Left renal cortex interstitium (tissue), 4 donors: ENCODE data around the gene OTX1. TPM values are rescaled to one million over a fixed set of nuclear protein-coding genes. Genes with fewer than 3 reads are reported as not detected.

Experiments used
- DNase-seq, 4 donors: peaks; one replicate each; pipeline ENCODE4 v3.0.0-alpha.2; 2013; ENCODE audit warnings: low read depth in 4 of 4, low spot score in 2 of 4, missing footprints in 1 of 4
- polyA plus RNA-seq, 4 donors: library from polyadenylated mRNA; unstranded; fragments of 120-200 nt; gene quantifications; one replicate each; pipeline ENCODE4 v1.2.1, GENCODE V29; 2013; ENCODE audit not compliant: insufficient read length in 4 of 4

The OTX1 gene
- polyA plus RNA-seq, 4 donors = not detected

- DNase-seq = no peak
Measured at GRCh38 chr2:63046961-63047320, 3.7 kb upstream of the OTX1 start.

GRCh38 chr2:63047321-63048279 is 3.0 kb upstream of the OTX1 start:
- DNase-seq = no peak

GRCh38 chr2:63048367-63049171 is 2.1 kb upstream of the OTX1 start:
- no peak for DNase-seq

GRCh38 chr2:63049211-63049969 is 1.2 kb upstream of the OTX1 start:
- DNase-seq = no peak

- DNase-seq = no peak
Measured at GRCh38 chr2:63049970-63050333, 678 bp upstream of the OTX1 start.

DNA sequence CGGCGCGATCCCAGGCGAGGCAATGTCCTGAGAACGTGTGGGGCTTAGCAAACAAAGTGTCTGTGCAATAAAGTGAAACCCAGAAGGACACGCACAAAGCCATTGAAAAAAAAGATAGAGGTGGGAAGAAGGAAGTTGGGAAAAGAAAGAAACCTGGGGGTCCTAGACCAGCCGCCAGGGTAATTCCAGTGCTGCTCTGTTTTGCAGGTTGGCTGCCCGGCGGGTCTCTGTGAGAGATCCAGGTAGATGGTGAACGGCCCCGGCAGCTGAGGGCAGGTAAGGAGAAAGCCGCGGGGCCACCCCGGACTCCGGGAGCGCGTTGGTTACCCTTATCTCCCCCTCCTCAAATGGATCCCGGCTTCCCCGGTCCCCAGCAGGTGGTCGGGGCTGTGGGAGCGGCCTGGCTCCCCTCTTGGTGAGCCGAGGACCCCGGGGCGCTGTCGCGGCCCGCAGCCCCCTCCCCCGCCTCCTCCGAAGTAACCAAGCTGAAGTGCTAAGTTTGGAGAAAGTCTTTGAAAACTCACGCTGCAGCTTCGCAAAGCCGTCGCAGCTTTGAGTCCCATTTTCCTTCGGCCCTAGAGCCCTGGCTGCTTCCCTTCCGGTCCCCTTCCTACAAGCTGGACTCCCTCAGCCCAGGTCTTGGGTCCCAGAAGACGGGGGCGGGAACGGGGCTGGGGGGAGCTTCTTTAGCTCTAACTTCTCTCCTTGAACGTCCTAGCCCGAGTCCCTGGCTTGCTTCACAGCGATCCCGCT is 588 bp downstream of the OTX1 start:
- no peak for DNase-seq

DNA sequence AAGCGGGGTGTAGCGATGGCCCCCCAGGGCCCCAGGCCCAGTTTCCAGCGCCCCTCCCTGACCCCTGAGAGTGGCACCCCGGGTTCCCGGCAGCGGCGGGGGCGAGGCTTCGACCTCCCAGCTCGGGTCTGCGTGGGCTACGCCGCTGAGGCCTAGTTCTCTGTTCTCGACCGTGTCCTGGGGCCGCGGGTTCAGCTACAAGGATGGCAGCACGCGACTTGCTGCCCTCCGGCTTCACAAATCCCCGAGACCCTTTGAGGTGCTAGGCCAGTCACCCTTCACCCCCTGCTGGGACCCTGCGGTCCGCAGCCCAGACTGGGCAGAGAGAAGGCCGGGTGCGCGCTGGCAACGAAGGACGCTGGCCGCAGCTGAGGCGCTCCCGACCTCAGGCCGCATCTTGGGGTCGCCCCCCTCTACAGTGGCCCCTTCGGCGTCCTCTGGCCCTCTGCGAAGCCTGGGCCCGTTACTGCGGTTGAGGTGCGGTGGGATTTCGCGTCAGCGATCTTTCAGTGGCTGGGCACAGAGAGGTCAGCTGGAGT is 1.2 kb downstream of the OTX1 start:
- no peak for DNase-seq

DNA sequence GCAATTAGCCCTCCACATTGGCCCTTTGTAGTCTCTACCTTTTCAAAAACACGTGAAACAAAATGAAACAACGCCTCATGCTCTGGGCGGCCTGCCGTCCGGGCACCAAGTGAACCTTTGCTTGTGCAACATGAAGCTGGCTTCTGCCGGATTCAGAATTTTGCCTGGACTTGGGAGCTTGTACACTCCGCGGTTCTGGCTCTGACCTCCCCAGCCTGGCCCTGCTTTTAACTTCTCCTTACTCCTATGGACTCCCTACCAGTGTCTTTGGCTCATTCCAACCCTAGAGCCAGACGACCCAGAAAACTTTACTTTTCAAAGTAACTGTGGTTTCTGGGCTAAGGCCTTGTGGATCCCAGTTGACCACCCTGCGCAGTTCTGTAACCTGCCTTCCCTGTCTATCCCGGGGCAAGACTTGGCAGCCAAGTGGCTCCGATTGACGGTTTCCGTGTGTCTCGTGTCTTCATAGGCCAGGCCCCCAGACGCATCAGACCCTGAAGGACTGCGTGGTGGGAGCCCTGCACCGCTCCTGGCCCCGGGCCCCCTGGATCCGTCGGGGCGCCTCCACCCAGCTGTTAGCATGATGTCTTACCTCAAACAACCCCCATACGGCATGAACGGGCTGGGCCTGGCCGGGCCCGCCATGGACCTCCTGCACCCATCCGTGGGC is 1.9 kb downstream of the OTX1 start:
- DNase-seq = no peak

- DNase-seq = no peak
Measured at GRCh38 chr2:63053081-63053888, 2.7 kb downstream of the OTX1 start.

DNA sequence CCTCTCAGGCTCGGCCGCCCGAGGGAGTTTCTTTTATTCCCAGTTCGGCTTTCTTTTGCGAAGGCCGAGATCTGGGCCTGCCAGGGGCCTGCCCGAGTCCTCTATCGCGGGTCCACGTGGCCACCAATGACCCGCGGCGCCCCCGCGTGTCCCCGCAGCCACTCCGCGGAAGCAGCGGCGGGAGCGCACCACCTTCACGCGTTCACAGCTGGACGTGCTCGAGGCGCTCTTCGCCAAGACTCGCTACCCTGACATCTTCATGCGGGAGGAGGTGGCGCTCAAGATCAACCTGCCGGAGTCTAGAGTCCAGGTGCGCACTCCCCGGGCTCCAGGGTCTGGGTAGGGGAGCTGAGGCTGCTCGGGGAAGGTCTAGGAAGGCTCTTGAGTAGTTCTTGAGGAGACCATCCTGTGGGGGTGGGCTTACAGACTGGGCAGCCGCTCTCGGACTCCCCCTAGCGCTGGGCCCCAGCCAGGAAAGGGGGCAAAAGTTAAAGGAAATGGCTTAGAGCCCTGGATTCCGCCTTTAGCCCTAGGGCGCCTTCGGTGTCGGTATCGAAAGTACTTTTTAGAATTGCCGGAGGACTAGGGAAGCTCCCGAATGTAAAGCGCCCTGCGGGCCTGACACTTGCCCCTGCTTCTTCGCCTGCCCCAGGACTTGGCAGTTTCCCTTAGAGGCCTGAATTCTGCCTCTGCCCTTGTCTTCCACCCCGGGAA is 3.4 kb downstream of the OTX1 start:
- no peak for DNase-seq

GRCh38 chr2:63054841-63055225 is 4.2 kb downstream of the OTX1 start:
- DNase-seq = no peak

DNA sequence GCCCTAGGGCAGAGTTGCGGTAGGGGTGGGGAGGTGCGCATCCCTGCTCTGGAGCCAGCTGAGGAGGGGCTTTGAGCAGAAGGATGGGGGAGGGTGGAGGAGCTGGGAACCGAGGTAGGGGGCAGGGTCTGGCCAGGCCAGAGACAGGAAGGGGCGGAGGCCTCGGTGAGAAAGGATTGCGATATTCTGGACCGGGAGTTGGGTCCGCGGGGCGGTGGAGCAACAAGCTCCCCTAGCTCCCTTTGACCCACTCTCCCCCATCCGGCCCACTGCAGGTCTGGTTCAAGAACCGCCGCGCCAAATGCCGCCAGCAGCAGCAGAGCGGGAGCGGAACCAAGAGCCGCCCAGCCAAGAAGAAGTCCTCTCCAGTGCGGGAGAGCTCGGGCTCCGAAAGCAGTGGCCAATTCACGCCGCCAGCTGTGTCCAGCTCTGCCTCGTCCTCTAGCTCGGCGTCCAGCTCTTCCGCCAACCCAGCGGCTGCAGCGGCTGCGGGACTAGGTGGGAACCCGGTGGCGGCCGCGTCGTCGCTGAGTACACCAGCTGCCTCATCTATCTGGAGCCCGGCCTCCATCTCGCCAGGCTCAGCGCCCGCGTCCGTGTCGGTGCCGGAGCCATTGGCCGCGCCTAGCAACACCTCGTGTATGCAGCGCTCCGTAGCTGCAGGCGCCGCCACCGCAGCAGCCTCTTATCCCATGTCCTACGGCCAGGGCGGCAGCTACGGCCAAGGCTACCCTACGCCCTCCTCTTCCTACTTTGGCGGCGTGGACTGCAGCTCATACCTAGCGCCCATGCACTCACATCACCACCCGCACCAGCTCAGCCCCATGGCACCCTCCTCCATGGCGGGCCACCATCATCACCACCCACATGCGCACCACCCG is 4.8 kb downstream of the OTX1 start:
- DNase-seq = no peak

DNA sequence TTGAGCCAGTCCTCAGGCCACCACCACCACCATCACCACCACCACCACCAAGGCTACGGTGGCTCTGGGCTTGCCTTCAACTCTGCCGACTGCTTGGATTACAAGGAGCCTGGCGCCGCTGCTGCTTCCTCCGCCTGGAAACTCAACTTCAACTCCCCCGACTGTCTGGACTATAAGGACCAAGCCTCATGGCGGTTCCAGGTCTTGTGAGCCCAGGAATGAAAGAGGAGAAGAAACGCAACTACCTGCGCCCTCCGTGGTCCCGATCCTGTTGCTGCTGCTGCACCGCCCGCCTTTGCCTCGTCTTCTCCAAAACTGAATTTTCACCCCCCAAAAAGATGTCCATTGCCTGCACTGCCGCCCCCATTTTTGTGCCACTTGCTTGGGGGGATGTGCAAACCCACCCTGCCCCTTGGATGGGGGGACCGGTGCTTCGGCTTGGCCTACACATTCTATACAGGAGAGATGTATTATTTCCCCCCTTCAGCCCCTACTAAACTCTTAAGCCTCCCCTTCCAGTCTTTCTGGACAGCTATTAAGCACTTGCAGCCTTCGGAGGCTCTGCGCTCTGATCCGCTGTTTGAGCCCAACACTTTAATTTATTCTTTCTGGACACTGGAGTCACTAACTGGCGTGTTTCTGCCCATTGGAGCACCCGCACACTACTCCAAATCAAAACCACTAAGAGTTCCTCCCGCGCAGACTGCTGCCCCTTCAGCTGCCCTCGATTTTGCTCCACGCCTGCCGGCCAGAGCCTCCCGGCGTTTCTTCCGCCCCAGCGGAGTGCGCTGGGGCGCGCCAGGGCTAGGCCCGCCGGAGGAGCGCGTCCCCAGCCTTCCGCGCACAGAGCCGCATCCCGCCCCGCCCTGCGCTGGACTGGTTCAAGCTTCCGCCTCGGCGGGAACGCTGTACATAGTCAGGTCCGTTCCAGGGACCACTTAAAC is 5.7 kb downstream of the OTX1 start:
- DNase-seq = no peak

- no peak for DNase-seq
Measured at GRCh38 chr2:63057249-63058143, 6.9 kb downstream of the OTX1 start.
